ENCODE results near the gene PRKCQ.

Gene PRKCQ

GRCh38 chr10:6579904-6580278 is at the start of gene PRKCQ:
PRKCQ (minus strand) TSS chr10:6580276; CDS start chr10:6515135, 65,141 bp downstream.
- DNase-seq: peak in 2 of 3 experiments; percentile 66 to 75

DNA sequence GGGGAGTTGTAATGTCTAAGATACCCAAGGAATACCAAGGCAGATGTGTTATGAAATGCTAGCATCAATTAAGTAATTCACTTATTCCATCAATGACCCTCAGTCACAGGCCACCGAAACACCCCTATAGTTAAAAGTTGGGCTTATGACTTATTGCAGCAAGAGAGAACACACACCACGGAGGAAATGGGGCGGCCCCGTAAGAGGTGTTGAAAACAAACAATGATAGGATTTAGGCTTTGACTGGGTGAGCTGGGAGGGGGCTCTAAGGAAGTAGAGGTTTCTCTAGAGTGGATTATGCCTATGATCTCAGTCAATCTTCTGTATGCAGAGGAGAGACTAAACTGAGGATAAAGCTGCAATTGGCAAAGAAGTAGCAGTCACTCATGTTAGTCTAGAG is 45.4 kb upstream of the PRKCQ start:
- DNase-seq: no peak

- DNase-seq: no peak
Measured at GRCh38 chr10:6624392-6624791, 44.3 kb upstream of the PRKCQ start.

GRCh38 chr10:6622921-6623320 is 42.8 kb upstream of the PRKCQ start:
- DNase-seq: no peak

DNA sequence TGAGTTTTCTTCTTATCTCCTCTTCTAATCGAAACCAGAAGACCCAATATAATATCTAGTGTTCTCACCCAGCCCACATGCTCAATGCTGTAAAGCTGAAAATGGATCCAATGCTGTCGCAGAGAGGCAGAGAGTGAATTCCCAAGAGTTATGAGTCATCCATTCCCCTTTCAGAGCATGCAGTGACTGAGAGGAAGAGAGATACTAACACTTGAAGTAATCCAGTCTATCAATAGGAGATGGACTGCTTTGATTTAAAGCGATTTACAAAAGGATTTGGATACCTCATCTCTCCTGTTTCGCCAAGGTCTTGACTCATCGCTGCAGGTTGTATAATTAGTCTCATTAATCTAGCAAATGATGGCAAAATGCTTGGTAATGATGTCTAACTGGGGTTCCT is 41.5 kb upstream of the PRKCQ start:
- DNase-seq: peak in 1 of 3 experiments; percentile 28

GRCh38 chr10:6619660-6620059 is 39.6 kb upstream of the PRKCQ start:
- DNase-seq: no peak

DNA sequence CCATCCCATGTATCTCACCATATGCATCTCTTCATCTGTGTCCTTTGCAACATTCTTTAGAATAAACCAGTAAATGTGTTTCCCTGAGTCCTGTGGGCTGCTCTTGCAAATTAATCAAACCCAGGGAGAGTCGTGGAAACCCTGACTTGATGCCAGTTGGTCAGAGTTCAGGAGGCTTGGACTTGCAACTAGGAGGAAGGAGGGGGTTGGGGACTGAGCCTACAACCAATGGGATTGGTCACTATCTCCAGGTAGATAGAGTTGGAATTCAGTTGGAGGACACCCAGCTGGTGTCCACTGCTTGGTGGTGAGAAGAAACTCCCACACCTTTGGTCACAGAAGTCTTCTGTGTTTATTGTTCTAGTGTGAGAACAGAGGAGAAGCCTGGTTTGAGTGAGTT is 38.3 kb upstream of the PRKCQ start:
- no peak for DNase-seq

- DNase-seq: no peak
Measured at GRCh38 chr10:6617309-6618076, 37.4 kb upstream of the PRKCQ start.

DNA sequence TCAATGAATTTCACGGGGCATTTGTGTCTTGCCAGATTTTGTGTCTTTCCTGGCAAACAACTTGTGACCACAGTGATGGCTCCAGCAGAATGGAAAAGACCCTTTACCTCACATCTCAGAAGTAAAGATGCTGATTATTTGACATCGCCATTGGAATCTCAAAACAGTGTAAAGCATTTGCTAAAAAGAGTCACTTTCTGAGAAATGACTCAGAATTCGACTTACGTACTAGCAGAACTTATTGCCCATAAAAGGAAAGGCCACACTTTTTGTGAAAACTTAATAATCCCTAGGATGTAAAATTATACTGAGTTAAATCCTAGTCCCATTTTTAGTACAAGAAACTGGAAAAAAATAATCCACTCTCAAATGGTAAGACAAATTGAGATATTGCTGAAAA is 35.9 kb upstream of the PRKCQ start:
- DNase-seq: no peak

- no peak for DNase-seq
Measured at GRCh38 chr10:6612371-6612770, 32.3 kb upstream of the PRKCQ start.

DNA sequence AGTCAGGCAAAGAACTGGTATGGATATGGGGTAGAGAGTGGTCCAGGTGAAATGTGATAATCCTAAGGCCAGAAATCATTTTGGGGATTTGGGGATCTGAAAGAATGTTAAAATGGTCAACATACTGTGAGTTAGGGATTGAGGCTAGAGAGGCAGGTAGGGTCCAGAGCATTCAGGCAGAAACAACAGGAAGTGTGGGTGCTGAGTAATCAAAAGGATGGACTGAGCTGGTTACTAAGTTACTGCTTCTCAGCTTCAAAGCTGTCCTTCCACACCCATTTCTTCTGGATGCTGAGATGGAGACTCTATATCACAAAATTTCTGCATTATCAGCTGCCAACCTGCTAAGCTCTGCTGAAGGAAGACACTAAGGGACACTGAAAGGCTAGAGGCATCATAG is 30.6 kb upstream of the PRKCQ start:
- no peak for DNase-seq

DNA sequence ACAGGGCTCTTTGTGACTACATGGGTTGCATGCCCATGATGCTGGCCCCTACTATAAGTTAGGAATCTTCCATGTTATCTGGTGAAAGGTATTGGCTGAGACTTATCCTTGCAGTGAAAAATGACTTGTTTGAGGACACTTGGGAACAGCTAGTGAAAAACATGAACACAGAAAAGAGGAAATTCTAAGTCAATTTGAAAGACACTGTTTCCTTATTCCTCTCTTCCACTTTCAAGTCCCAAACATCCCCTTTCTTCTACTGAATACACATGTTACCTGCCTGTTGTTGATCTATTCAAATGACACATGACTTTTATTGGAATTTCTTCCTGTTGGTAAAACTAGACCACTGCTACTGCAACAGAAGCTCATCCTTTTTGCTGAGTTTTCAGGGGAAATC is 29.5 kb upstream of the PRKCQ start:
- no peak for DNase-seq

- DNase-seq: no peak
Measured at GRCh38 chr10:6607778-6608177, 27.7 kb upstream of the PRKCQ start.

- no peak for DNase-seq
Measured at GRCh38 chr10:6607182-6607581, 27.1 kb upstream of the PRKCQ start.

- no peak for DNase-seq
Measured at GRCh38 chr10:6603142-6604125, 23.4 kb upstream of the PRKCQ start.

DNA sequence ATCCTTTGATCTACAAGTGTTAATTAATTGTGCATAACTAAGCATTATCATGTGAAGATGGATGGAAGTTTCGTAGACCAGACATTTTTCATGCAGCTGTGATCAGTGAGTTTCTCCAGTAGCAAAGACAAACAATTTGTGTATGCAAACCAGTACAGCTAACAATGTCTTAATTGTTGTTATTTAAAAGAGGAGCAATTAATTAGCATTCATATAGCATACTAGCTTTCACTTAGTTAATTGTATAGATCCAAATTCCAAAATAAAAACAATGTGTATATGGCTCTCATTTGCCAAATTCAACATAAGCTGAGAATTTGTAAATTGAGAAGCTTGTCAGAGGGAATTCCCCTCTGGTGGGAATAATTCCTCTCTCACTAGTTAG is 22.6 kb upstream of the PRKCQ start:
- no peak for DNase-seq

- no peak for DNase-seq
Measured at GRCh38 chr10:6602026-6602699, 22.1 kb upstream of the PRKCQ start.

DNA sequence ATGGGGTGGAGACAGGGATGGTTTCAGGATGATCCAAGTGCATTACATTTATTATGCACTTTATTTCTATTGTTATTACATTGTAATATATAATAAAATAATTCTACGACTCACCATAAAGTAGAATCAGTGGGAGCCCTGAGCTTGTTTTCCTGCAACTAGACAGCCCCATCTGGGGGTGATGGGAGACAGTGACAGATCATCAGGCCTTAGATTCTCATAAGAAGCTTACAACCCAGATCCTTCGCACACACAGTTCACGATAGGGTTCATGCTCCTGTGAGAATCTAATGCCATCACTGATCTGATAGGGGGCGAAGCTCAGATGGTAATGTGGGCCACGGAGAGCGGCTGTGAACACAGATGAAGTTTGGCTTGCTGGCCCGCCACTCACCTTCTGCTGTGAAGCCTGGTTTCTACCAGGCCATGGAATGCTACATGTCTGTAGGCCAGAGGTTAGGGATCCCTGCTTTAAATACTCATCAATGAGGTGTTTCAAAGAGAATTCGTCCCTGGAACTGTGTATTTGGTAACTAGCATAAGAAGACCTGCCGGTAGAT is 21.2 kb upstream of the PRKCQ start:
- no peak for DNase-seq

GRCh38 chr10:6600224-6600987 is 20.3 kb upstream of the PRKCQ start:
- DNase-seq: no peak

DNA sequence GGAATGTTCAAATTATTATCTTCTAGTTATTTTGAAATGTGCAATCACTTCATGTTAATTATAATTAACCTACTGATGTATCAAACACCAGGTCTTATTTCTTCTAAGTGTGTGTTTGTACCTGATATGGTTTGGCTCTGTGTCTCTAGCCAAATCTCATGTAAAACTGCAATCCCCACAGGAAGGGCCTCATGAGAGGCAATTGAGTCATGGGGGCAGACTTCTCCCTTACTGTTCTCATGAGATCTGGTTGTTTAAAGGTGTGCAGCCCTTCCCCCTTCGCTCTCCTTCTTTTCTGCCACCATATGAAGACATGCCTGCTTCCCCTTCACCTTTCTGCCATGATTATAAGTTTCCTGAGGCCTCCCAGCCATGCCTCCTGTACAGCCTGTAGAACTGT is 18.6 kb upstream of the PRKCQ start:
- no peak for DNase-seq

GRCh38 chr10:6597478-6597877 is 17.4 kb upstream of the PRKCQ start:
- no peak for DNase-seq

DNA sequence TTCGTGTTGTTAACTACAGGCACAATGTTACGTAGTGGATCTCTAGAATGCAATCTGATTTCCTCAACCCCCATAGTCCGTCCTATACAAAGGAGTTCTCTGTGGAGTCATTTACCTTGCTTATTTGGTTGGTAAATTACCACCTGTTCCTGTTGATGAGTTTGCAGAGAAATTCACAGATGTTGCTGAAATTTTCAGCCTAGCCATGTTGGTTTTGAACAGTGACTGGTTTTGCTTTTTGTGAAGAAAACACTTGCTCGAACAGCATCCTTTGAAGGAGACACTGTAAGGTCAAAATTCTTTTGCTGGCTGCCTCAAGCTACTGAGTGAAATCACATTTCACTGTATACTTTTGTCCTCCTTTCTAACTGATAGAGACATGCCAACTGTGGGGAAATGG is 15.4 kb upstream of the PRKCQ start:
- DNase-seq: no peak
